A549 (cell line): ENCODE data around the gene COL16A1. TPM values are rescaled to one million over a fixed set of nuclear protein-coding genes. Genes with fewer than 3 reads are reported as not detected.

ENCODE experiments used
- ATAC-seq, 2 experiments: fragments of 200-7000 bp in 1 of 2; fragments of >200 bp in 1 of 2; cut with Nextera tagmentation in 1 of 2; cut with Tn5 transposase in 1 of 2; 3 replicates each; pipeline versions ENCODE4 v1.8.0 to v1.9.1; 2018 to 2020; ENCODE audit warnings: mild to moderate bottlenecking in 1 of 2, moderate library complexity in 1 of 2
- CTCF ChIA-PET: fragments of 300-600 bp; sonication (Branson Sonifier 250); formaldehyde crosslinking; extraction: SDS; loops from one replicate; lab custom pipeline; 2021; ENCODE audit warnings: antibody characterized with exemption, inconsistent platforms; lab: Yijun Ruan, JAX
- POLR2A ChIA-PET: fragments of 350-600 bp; formaldehyde crosslinking; extraction: SDS; loops from one replicate; lab custom pipeline; 2021; ENCODE audit warnings: antibody characterized with exemption, inconsistent platforms; lab: Yijun Ruan, JAX
- DNase-seq, 2 experiments: peaks; one replicate each; pipeline versions ENCODE4 v3.0.0 to v3.0.0-alpha.2; 2011 to 2016; ENCODE audit warnings: low read depth in 1 of 2, low spot score in 1 of 2
- FAIRE-seq: peaks from 2 replicates; lab custom pipeline; 2011; peaks lifted over from hg19 to GRCh38; lab: Jason Lieb, UNC
- H3K27ac ChIP-seq, 2 experiments: fragments of >200 bp; sonication (Bioruptor Twin); formaldehyde crosslinking; 3 replicates each; pipeline ENCODE4 v1.5.1; 2016 to 2017
- H3K4me1 ChIP-seq: fragments of >200 bp; sonication (Bioruptor Twin); formaldehyde crosslinking; 3 replicates; pipeline ENCODE4 v1.6.1; 2016
- H3K4me2 ChIP-seq: fragments of >200 bp; sonication (Bioruptor Twin); formaldehyde crosslinking; 3 replicates; pipeline ENCODE4 v1.6.1; 2016
- H3K4me3 ChIP-seq: fragments of >200 bp; sonication (Bioruptor Twin); formaldehyde crosslinking; 3 replicates; pipeline ENCODE4 v1.5.1; 2016
- H3K9me3 ChIP-seq: fragments of >200 bp; sonication (Bioruptor Twin); formaldehyde crosslinking; 3 replicates; pipeline ENCODE4 v1.6.1; 2016
- ATOH8 ChIP-seq: fragments of 250-450 bp; sonication (Bioruptor Pico); IDR thresholded peaks from 2 replicates; pipeline ENCODE4 v1.5.0; 2020; ENCODE audit warnings: low read depth, mild to moderate bottlenecking, moderate library complexity
- BHLHE40 ChIP-seq: IDR thresholded peaks from 2 replicates; pipeline ENCODE4 v1.6.1; 2012; ENCODE audit warnings: low read depth, low read length, inconsistent platforms
- CBX2 ChIP-seq: fragments of 200-600 bp; sonication (generic); IDR thresholded peaks from 2 replicates; pipeline ENCODE4 v1.6.1; 2016; ENCODE audit warnings: low read depth, mild to moderate bottlenecking, borderline replicate concordance
- CBX8 ChIP-seq: fragments of 200-600 bp; sonication (generic); IDR thresholded peaks from 2 replicates; pipeline ENCODE4 v1.6.1; 2016
- CHD2 ChIP-seq: fragments of 150-350 bp; IDR thresholded peaks from 2 replicates; pipeline ENCODE4 v1.6.1; 2014; ENCODE audit warnings: low read length; ENCODE audit not compliant: partially characterized antibody
- CTCF ChIP-seq: fragments of >200 bp; sonication (Bioruptor Twin); formaldehyde crosslinking; IDR thresholded peaks from 3 replicates; pipeline ENCODE4 v1.5.1; 2016
- EHMT2 ChIP-seq: fragments of 200-600 bp; sonication (generic); IDR thresholded peaks from 2 replicates; pipeline ENCODE4 v1.6.1; 2016; ENCODE audit warnings: antibody characterized with exemption, low read depth, mild to moderate bottlenecking, moderate library complexity
- ELK1 ChIP-seq: fragments of 150-350 bp; IDR thresholded peaks from 2 replicates; pipeline ENCODE4 v1.6.1; 2014; ENCODE audit warnings: low read depth, mild to moderate bottlenecking, low read length
- EP300 ChIP-seq, 2 experiments: fragments of >200 bp; sonication (Bioruptor Twin); formaldehyde crosslinking; IDR thresholded peaks; 2 replicates in 1 of 2; 3 replicates in 1 of 2; pipeline ENCODE4 v1.6.1; 2016 to 2017
- FOSB ChIP-seq: fragments of 250-450 bp; sonication (Bioruptor Pico); IDR thresholded peaks from 2 replicates; pipeline ENCODE4 v1.5.0; 2020; ENCODE audit warnings: mild to moderate bottlenecking, moderate library complexity
- HES2 ChIP-seq: fragments of >200 bp; sonication (Bioruptor Twin); formaldehyde crosslinking; IDR thresholded peaks from 2 replicates; pipeline ENCODE4 v1.6.1; 2016
- KDM5A ChIP-seq: fragments of 200-600 bp; sonication (generic); IDR thresholded peaks from 2 replicates; pipeline ENCODE4 v1.6.1; 2016; ENCODE audit warnings: antibody characterized with exemption, mild to moderate bottlenecking
- MAX ChIP-seq: IDR thresholded peaks from 2 replicates; pipeline ENCODE4 v1.6.1; 2012
- PHF8 ChIP-seq: fragments of 200-600 bp; sonication (generic); IDR thresholded peaks from 2 replicates; pipeline ENCODE4 v1.6.1; 2016; ENCODE audit warnings: low read depth, mild to moderate bottlenecking, antibody characterized with exemption, moderate library complexity, borderline replicate concordance
- POLR2A ChIP-seq: IDR thresholded peaks from 2 replicates; pipeline ENCODE4 v1.6.1; 2012; ENCODE audit warnings: mild to moderate bottlenecking, low read length
- RAD21 ChIP-seq, 2 experiments: fragments of >200 bp in 1 of 2; sonication (Bioruptor Twin) in 1 of 2; formaldehyde crosslinking in 1 of 2; IDR thresholded peaks in 1 of 2; conservative IDR thresholded peaks in 1 of 2; 2 replicates in 1 of 2; 3 replicates in 1 of 2; pipeline ENCODE4 v1.6.1; 2012 to 2018; ENCODE audit warnings: inconsistent platforms in 1 of 2
- RARB ChIP-seq: fragments of 250-450 bp; sonication (Bioruptor Pico); IDR thresholded peaks from 2 replicates; pipeline ENCODE4 v1.8.0; 2021; ENCODE audit warnings: mild to moderate bottlenecking, moderate library complexity
- RNF2 ChIP-seq: fragments of 200-600 bp; sonication (generic); IDR thresholded peaks from 2 replicates; pipeline ENCODE4 v1.6.1; 2016; ENCODE audit warnings: low read depth, mild to moderate bottlenecking, antibody characterized with exemption, moderate library complexity, borderline replicate concordance
- WGBS: methylation state at CpG from one replicate; pipeline ENCODE4 v1.1.6; 2017; ENCODE audit errors: missing lambda C conversion rate; 5-methylcytosine and 5-hydroxymethylcytosine counted together
- polyA plus RNA-seq, 4 experiments: library from polyadenylated mRNA; depleted of rRNA in 3 of 4; stranded (reverse); fragments of >200 nt; fragmentation: RNase III in 1 of 4; extraction: RNeasy Plus Mini Kit Qiagen cat#74134 plus additional on column Dnase treatment in 1 of 4; gene quantifications; 2 replicates in 3 of 4; 3 replicates in 1 of 4; pipeline ENCODE4 v1.2.3, GENCODE V29; 2011 to 2017

Gene COL16A1
- polyA plus RNA-seq, 2 of the 4 experiments (the other 2 are of a cell fraction), result 1.4 to 8.1 TPM

- 67% methylated on average over 7 of the region's 10 CpGs for WGBS
- no peak overlapping the region for H3K4me3 ChIP-seq
- peak overlapping the region; percentile 68 to 95; a peak in 5 of 6 replicates for H3K27ac ChIP-seq
- ChIA-PET CTCF (interaction anchor here (6.3 kb wide), 1 partner anchor 23 kb away, joined by 40 read pairs; no protein-coding TSS in a partner anchor), POLR2A (no interaction called here)
- no peak overlapping the region for H3K4me2 ChIP-seq
- H3K4me1 ChIP-seq, result peaks cover 68% of the 10 kb centered on the region
- no peaks in the 10 kb centered on the region for H3K9me3 ChIP-seq
- ATAC-seq (no peak), FAIRE-seq (no peak), DNase-seq (no peak)
- TF ChIP-seq ELK1 (no peak), ATOH8 (CRISPR knock-in tag) (no peak)
Measured at GRCh38 chr1:31693231-31693630, 10.6 kb downstream of the COL16A1 start.

GRCh38 chr1:31691951-31692350 lies 11.9 kb downstream of the COL16A1 start:
- WGBS, result 76% methylated on average over 7 of the region's 11 CpGs
- TF ChIP-seq POLR2A (no peak), RARB (CRISPR knock-in tag) (no peak), EP300 (IDR thresholded peaks at IDR 0.05) (no peak), CHD2 (no peak), CBX8 (no peak), RAD21 (conservative IDR thresholded peaks at IDR 0.05 in 1 of 2, IDR thresholded peaks at IDR 0.05 in 1 of 2) (peak in 1 of 2 experiments; percentile 17; a peak in 1 of 5 replicates), EHMT2 (no peak), ELK1 (no peak), CTCF (0 out of 3 replicates have a peak, but pooled peaks have one; percentile 5), KDM5A (no peak), MAX (no peak), ATOH8 (CRISPR knock-in tag) (no peak), HES2 (no peak), CBX2 (no peak), PHF8 (no peak), BHLHE40 (no peak), FOSB (no peak), RNF2 (no peak)
- FAIRE-seq, result no peak
- ChIA-PET CTCF (interaction anchor here (1.0 to 6.3 kb wide), 5 partner anchors 13 to 27 kb away, joined by 3 to 40 read pairs (median 6); no protein-coding TSS in a partner anchor), POLR2A (no interaction called here)
- H3K9me3 ChIP-seq, result no peaks in the 10 kb centered on the region
- no peak for DNase-seq
- H3K4me2 ChIP-seq, result no peak overlapping the region
- peak overlapping the region; percentile 68 to 95 for H3K27ac ChIP-seq
- no peak overlapping the region for H3K4me3 ChIP-seq
- peaks cover 70% of the 10 kb centered on the region for H3K4me1 ChIP-seq
- ATAC-seq, result peak in 1 of 2 experiments; percentile 43; a peak in 3 of 6 replicates
